Amygdala (tissue), 56 donors: Measurements from ENCODE around the gene LMNTD1.

Experiments used
- DNase-seq, 56 donors: peaks; one replicate each; lab custom pipeline; 2025; lab: John Stamatoyannopoulos, UW

The LMNTD1 gene

GRCh38 chr12:25556153-25556552 is 3.1 kb upstream of the LMNTD1 start:
- no peak for DNase-seq

DNA sequence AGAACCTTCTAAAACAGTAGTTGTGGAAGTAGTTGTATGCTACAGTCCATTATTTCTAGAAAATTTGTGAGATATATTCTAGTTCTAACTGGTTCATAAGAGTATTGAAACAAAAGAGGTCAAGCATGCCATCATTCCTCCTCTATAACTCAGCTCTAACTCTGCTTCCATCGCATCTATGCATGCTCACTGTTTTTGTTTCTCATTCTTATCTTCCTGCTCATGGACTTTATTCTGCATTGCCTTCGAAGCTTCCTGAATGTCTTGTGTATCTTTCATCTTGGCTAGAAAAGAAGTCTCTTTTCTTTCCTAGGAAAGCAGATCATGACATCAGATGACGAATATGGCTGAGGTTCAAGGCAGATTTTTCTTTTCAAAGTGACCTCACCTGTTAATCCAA is 402 bp downstream of the LMNTD1 start:
- DNase-seq: no peak

DNA sequence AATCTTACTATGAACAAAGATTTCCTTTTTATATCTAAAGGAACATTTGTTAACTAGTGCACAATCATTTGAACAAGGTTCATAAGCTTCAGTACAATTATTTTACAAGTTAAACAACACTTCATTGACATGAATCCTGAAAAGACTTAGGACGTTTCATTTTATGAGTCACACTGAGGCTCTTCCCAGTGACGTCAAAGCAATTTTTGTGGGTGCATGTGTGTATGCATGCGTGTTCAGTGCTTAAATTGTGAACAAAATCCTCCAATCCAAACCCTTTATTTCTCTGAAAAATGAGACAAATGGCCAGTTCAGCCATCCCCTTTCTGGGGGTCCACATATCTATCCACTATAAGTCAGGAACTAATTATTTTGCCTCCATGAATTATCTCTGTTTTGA is 2.9 kb downstream of the LMNTD1 start:
- DNase-seq: no peak

GRCh38 chr12:25549120-25549519 is 4.0 kb downstream of the LMNTD1 start:
- no peak for DNase-seq

GRCh38 chr12:25546318-25546717 is 6.8 kb downstream of the LMNTD1 start:
- no peak for DNase-seq

- no peak for DNase-seq
These were observed 19.9 kb downstream of the LMNTD1 start for GRCh38 chr12:25533150-25533549.

DNA sequence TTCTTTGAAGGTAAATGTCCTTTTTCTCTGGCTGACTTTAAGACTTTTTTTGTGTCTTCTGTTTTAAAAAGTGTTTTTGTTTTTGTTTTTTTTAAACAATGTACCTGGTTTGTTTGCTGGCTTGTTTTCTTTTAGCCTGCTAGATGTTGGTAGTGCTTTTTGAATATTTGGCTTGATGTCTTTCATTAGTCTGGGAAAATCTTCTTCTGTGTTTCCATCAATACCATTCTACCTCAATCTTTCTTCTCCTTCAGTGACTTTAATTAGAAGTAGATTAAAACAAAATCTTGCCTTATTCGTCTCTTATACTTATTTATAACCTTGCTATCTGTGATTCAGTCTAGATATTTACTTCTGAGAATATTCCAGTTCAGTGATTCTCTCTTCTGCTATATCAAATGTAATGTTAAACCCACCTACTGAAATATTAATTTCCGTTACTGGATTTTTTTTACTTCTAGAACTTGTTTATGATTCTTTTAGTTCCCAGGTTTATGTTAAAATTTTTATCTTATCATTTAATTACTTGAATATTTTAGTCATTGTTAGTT is 21.5 kb downstream of the LMNTD1 start:
- no peak for DNase-seq

DNA sequence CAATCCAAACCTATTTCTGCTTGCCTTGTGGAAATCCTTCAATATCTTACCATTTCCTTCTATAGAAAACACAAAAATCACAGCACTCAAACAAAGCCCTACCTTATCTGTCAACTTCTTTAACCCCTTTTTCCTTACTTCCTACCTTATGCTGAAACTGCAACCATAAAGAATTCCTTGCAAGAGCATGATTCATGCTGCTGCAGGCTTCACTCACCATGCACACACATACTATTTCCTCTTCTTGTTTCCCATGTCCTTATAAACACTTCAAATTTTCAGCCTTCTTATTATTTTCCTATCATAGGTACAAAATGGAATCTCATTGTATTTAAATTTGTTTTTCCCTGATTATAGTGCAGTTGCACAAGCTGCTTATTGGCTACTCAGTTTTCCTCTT is 23.3 kb downstream of the LMNTD1 start:
- no peak for DNase-seq

- no peak for DNase-seq
These were observed 26.3 kb downstream of the LMNTD1 start for GRCh38 chr12:25526778-25527177.

GRCh38 chr12:25524366-25524765 is 28.7 kb downstream of the LMNTD1 start:
- DNase-seq: no peak

DNA sequence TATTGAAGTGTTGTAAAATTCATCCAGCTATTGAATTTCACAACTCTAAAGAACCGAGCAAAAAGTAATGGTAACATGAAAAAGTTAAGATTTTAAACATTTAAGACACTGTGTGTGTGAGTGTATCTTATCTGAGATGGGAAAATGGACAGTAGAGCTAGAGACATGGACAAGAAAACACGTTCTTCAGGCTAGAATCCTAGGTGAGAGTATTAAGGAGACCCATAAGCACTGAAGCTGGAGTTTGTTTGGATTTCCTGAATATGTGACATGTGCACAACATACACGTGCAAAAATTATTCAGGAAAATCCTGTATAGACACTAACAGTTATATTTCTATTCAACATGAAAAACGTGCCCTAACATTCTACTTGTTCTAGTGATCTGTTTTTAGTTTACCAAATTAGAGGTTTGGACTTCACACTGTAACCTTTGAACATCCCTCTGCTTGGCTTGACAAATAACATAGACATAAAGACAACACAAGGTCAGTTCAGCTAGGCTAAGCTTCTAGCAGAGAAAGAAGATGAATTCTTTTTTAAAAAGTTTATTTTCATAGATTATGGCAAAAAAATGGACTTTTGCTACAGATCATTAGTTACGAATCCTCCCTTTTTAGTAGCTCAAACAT is 31.3 kb downstream of the LMNTD1 start:
- no peak for DNase-seq

GRCh38 chr12:25518512-25518911 is 34.6 kb downstream of the LMNTD1 start:
- no peak for DNase-seq

DNA sequence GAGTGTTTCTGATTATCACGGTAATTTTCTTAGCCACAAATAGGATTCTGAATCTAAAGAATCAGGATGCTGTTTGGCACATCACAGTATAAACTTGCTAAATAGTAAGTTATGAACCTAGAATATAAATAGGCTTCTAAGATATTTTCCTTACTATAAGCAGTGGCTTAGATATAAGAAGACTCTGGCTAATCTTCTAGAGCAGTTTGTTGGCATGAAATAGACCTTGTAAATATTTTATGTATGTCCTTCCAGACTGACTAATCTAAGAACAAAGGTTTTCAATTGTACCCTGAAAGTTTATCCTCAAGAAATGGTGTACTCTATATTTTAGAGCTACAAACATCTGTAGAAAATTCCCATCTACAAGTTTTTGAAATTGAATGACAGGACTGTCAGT is 48.3 kb downstream of the LMNTD1 start:
- DNase-seq: no peak

DNA sequence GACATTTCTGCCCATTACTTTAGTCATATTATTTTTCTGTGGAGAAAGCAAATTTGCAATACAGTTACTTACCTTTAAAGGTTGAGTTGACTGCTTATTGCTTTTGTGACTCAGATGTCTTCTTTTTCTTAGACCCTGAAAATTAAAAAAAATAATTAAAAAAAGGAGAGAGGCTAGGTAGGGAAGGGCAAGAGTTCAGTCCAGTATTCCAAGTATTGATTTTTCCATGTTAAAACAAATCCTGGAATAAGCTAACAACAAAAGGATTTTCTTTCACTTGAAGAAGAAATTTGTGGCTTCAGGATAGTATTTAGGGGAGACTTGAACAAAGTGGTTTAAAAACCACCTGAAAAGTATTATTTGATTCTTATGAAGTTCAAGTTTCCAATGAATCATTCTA is 49.4 kb downstream of the LMNTD1 start:
- no peak for DNase-seq

- no peak for DNase-seq
These were observed 50.5 kb downstream of the LMNTD1 start for GRCh38 chr12:25502596-25502995.

- DNase-seq: no peak
These were observed 51.0 kb downstream of the LMNTD1 start for GRCh38 chr12:25502118-25502517.

DNA sequence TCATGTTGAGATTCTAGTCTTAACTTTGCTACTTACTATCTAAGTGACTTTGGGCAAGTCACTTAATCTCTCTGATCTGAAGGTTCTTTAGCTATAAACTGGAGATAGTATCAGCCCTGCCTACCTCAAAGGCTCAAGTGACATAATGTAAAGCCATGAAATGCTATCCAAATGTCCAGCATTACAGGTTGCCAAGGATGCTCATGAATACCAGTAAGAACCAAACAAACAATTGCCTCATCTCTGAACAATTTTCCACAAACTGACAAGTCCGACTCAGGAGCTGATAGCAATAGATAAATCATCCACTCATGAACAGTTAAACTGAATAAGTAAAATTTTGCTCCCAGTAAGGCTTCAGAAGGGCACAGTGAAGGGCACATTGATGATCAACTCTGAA is 51.5 kb downstream of the LMNTD1 start:
- DNase-seq: no peak

GRCh38 chr12:25500651-25501050 is 52.4 kb downstream of the LMNTD1 start:
- peak in 1 of 56 donors; percentile 8 for DNase-seq

GRCh38 chr12:25497021-25497420 is 56.1 kb downstream of the LMNTD1 start:
- DNase-seq: no peak

DNA sequence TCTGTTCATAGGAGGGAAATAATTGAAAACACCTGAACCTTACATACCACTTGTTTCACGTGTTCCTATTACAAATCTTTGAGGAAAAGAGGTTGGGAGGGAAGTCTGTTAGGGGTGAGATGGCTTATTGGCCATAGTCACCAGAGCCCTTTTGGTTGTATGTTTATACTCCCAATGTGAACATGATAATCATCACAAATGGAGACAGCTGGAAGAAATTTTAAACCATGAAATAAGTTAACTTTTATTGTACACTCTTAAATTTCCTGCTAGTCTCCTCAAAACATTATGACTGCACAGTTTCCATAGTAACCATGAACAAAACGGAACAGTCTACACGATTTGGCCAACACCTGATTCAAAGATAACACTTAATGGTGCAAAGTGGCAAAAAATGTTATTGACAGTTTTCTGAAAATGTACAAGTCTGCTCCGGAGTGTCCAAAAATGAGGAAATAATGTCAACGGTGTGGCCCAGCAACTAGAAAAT is 56.9 kb downstream of the LMNTD1 start:
- DNase-seq: no peak

DNA sequence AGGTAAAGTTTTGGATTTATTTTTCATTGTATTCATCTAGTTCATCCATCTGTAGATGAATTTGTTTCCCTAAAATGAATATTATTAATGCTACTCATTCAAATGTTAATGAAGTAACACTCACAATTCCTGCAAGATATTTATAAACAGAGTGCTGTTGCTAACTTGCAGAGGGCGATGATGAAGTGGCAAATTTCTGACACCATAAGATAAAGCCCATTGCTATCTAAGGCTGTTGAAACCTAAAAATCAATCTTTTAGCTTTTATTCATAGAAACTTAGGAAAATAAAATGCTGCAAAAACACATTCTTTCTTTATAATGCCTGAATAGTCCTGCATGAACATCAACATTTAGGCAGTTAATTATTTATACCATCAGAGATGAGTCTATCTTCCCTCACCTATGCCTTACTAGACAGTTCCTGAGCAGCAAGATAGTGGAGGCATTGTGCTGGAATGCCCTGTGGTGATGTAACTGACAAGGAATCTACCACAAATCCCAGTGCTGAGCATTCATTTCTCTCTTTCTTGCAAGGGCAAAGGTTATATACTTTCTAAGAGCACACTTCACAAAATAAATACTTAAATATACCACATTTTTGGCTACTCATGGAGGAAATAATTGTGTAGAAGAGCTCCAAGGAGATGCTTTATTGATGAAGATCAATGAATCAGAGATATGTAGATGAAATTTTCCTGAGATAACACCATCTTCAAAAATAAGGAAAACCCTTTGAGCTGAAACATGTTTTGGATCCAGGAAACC is 57.6 kb downstream of the LMNTD1 start:
- no peak for DNase-seq

DNA sequence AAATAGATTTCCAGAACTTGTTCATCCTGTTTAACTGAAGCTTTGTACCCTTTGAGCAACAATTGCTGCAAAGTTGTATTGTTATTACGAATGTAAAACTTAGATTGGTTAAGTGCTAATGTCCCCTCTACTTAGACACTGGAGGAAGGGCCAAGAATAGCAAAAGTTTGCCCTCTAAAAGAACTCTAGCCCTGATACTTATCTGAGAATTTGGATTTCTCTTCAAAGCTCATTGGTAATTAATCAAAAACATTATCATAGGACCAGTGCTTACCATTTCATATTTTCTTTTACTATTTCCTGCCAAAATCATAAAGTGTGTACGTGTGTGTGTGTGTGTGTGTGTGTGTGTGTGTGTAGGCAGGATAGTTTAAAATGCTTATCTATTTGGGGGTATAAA is 58.2 kb downstream of the LMNTD1 start:
- DNase-seq: no peak
